B cell (primary cell): ENCODE data around the gene USO1. TPM values are rescaled to one million over a fixed set of nuclear protein-coding genes. Genes with fewer than 3 reads are reported as not detected.
"Not testable (repeated sequence)": the region's sequence is repeated elsewhere in the genome, so short reads cannot be mapped to it uniquely, and the experiment has no call there.

Experiments
- ATAC-seq: fragments of 200-7000 bp; cut with Tn5 transposase; one replicate; pipeline ENCODE4 v1.10.0; 2021; ENCODE audit warnings: low read depth, mild to moderate bottlenecking, moderate number of reproducible peaks, moderate library complexity
- CTCF ChIA-PET: fragments of 350-600 bp; sonication (Branson Sonifier 250); formaldehyde crosslinking; loops from one replicate; lab custom pipeline; 2021; ENCODE audit warnings: antibody characterized with exemption, inconsistent platforms; lab: Charles Lee
- POLR2A ChIA-PET: fragments of 350-600 bp; sonication (Branson Sonifier 250); formaldehyde crosslinking; loops from one replicate; lab custom pipeline; 2021; ENCODE audit warnings: antibody characterized with exemption; lab: Charles Lee
- DNase-seq: peaks from one replicate; pipeline ENCODE4 v3.0.0; 2013
- H2AFZ ChIP-seq: 2 replicates; pipeline ENCODE4 v1.6.1; 2012; ENCODE audit warnings: mild to moderate bottlenecking, low read depth, low read length; ENCODE audit not compliant: insufficient read depth, poor library complexity, severe bottlenecking
- H3K27ac ChIP-seq, 2 donors: 1 replicate in 1 of 2; 2 replicates in 1 of 2; pipeline ENCODE4 v1.5.1; 2012 to 2013; ENCODE audit warnings: low read length in 2 of 2, mild to moderate bottlenecking in 2 of 2, moderate library complexity in 1 of 2
- H3K27me3 ChIP-seq, 4 experiments: fragments of 200-600 bp in 1 of 4; sonication (generic) in 1 of 4; replicated peaks in 1 of 4; 1 replicate in 2 of 4; 2 replicates in 2 of 4; pipeline versions ENCODE4 v1.6.1 to v1.7.0; 2013 to 2016; ENCODE audit warnings: low read length in 3 of 4, mild to moderate bottlenecking in 2 of 4, mixed read lengths in 1 of 4, moderate library complexity in 1 of 4; ENCODE audit not compliant: insufficient read depth in 4 of 4, control insufficient read depth in 3 of 4; ENCODE audit errors: control extremely low read depth in 1 of 4
- H3K36me3 ChIP-seq, 2 experiments: replicated peaks in 1 of 2; 1 replicate in 1 of 2; 2 replicates in 1 of 2; pipeline versions ENCODE4 v1.6.1 to v1.7.1; 2013; ENCODE audit warnings: low read length in 1 of 2; ENCODE audit not compliant: insufficient read depth in 2 of 2, control insufficient read depth in 1 of 2; ENCODE audit errors: control extremely low read depth in 1 of 2, extremely low read depth in 1 of 2
- H3K4me1 ChIP-seq, 2 donors: fragments of 200-600 bp in 1 of 2; sonication (generic) in 1 of 2; 1 replicate in 1 of 2; 2 replicates in 1 of 2; pipeline versions ENCODE4 v1.5.1 to v1.6.1; 2013 to 2017; ENCODE audit warnings: low read length in 2 of 2; ENCODE audit not compliant: control insufficient read depth in 2 of 2, insufficient read depth in 2 of 2
- H3K4me2 ChIP-seq: replicated peaks from 2 replicates; pipeline ENCODE3; 2012; ENCODE audit warnings: mild to moderate bottlenecking, low read depth, low read length; ENCODE audit not compliant: poor library complexity, severe bottlenecking
- H3K4me3 ChIP-seq, 5 experiments: fragments of 200-600 bp in 1 of 5; sonication (generic) in 1 of 5; 1 replicate in 3 of 5; 2 replicates in 2 of 5; pipeline versions ENCODE4 v1.5.1 to v1.7.0; 2011 to 2016; ENCODE audit warnings: low read length in 4 of 5, mild to moderate bottlenecking in 4 of 5, low read depth in 2 of 5, control low read depth in 1 of 5, moderate library complexity in 1 of 5; ENCODE audit not compliant: insufficient read depth in 1 of 5; ENCODE audit errors: control extremely low read depth in 1 of 5, extremely low read depth in 1 of 5
- H3K79me2 ChIP-seq: fragments of 200-600 bp; sonication (generic); one replicate; pipeline ENCODE4 v1.6.0; 2016; ENCODE audit warnings: low read length; ENCODE audit not compliant: control insufficient read depth, insufficient read depth
- H3K9ac ChIP-seq: fragments of 200-600 bp; sonication (generic); 2 replicates; pipeline ENCODE4 v1.6.1; 2017; ENCODE audit warnings: mild to moderate bottlenecking, low read length, moderate library complexity
- H3K9me3 ChIP-seq, 3 donors: one replicate each; pipeline versions ENCODE4 v1.6.1 to v1.7.1; 2013; ENCODE audit warnings: low read length in 2 of 3; ENCODE audit not compliant: control insufficient read depth in 2 of 3, insufficient read depth in 1 of 3; ENCODE audit errors: control extremely low read depth in 1 of 3
- H4K20me1 ChIP-seq: 2 replicates; pipeline ENCODE4 v1.6.0; 2012; ENCODE audit warnings: mild to moderate bottlenecking, low read length; ENCODE audit not compliant: insufficient read depth, control insufficient read depth, poor library complexity, severe bottlenecking
- H3K27ac Mint-ChIP-seq: one replicate; pipeline ENCODE4 v1.8.0; 2021; ENCODE audit warnings: mixed read lengths
- H3K27me3 Mint-ChIP-seq: one replicate; pipeline ENCODE4 v1.8.0; 2021; ENCODE audit warnings: mixed read lengths
- H3K4me1 Mint-ChIP-seq: one replicate; pipeline ENCODE4 v1.8.0; 2021; ENCODE audit warnings: mixed read lengths
- H3K4me3 Mint-ChIP-seq: one replicate; pipeline ENCODE4 v1.8.0; 2021; ENCODE audit warnings: mixed read lengths
- H3K9me3 Mint-ChIP-seq: one replicate; pipeline ENCODE4 v1.8.0; 2022; ENCODE audit warnings: mixed read lengths; ENCODE audit not compliant: insufficient read depth
- EZH2 ChIP-seq: IDR thresholded peaks from 2 replicates; pipeline ENCODE4 v1.6.1; 2012; ENCODE audit warnings: borderline replicate concordance, low read depth, mild to moderate bottlenecking, moderate library complexity, low read length; ENCODE audit not compliant: insufficient read depth, poor library complexity, severe bottlenecking
- WGBS: methylation state at CpG from one replicate; pipeline ENCODE4 v1.1.5; 2013; ENCODE audit warnings: missing lambda C conversion rate; ENCODE audit not compliant: insufficient coverage; 5-methylcytosine and 5-hydroxymethylcytosine counted together
- intact Hi-C: fragments of 100-400 bp; cut with micrococcal nuclease; formaldehyde crosslinking; loops from one replicate; pipeline ENCODE4 v1.10.0; 2022
- polyA plus RNA-seq: library from polyadenylated mRNA; depleted of rRNA; stranded (reverse); fragments of >200 nt; gene quantifications from 2 replicates; pipeline ENCODE4 v1.2.3, GENCODE V29; 2012
- total RNA-seq, 2 donors: library from RNA; stranded (reverse); fragments of 120-200 nt in 1 of 2; gene quantifications; 1 replicate in 1 of 2; 2 replicates in 1 of 2; pipeline versions ENCODE4 v1.2.3 to v1.2.4, GENCODE V29; 2013 to 2022
- TF ChIP-seq, protein P1 (sequence below): fragments of 200-600 bp; IDR thresholded peaks from one replicate; pipeline ENCODE4 v1.8.0; 2022; ENCODE audit warnings: antibody characterized with exemption, mild to moderate bottlenecking

Gene USO1
- total and polyA plus RNA-seq, 2 donors (not counting 1 experiment from before 2014, with no cell fraction given) = 12.3 to 45.0 TPM

DNA sequence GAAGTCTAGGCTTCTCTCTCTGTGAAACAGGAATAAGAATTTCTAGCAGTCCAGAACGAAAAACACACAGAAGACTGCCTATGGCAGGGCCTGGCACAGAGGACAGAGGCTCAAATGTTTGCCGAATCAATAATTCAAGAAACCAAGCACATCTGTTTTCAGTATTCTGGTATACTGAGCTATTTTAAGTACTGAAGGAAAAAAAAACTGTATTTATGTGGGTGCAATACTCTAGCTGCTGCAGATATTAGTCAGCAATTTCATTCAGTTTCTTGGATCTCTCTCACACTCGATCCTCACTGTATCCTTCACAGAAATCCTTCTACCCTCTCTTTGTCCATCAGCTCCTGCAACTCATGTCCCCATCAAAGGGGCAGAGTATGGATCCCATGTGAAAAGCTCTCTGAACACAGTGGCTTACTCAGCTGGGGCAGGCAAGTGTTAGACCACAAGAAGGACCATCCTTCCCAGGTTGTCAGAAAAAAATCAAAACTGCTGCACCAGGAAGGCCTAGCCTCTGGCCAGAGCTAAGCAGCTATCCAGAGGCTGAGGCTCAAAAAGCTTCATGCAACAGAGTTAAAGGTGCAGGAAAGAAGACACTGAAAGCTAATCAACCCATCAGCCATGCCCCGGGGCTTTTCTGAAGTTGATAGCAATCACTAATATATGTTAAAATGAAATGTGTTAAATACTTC is 9.1 kb upstream of the USO1 start:
- no peak overlapping the region for H3K4me2 ChIP-seq

DNA sequence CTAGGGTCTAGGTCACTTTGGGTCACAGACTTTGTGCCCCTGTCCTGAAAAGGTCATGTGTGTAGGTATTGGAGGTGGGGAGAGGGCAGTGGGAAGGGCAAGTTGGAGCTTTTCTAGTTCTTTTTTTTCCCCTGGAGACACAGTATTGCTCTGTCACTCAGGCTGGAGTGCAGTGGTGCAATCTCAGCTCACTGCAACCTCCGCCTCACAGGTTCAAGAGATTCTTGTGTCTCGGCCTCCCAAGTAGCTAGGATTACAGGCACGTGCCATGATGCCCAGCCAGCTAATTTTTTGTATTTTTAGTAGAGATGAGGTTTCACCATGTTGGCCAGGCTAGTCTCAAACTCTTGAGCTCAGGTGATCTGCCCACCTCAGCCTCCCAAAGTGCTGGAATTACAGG is 8.3 kb upstream of the USO1 start:
- H3K27ac Mint-ChIP-seq, H3K27me3 Mint-ChIP-seq, H3K4me2 ChIP-seq, H3K9me3 ChIP-seq, H3K27me3 ChIP-seq, POLR2A ChIA-PET, H3K27ac ChIP-seq, DNase-seq, H3K4me3 ChIP-seq, intact Hi-C loops, H3K4me1 Mint-ChIP-seq, H3K9ac ChIP-seq, H2AFZ ChIP-seq, H3K4me3 Mint-ChIP-seq, H4K20me1 ChIP-seq, H3K9me3 Mint-ChIP-seq, ATAC-seq, H3K4me1 ChIP-seq, CTCF ChIA-PET, H3K36me3 ChIP-seq: not testable (repeated sequence)
- H3K79me2 ChIP-seq = peaks cover 16% of the 10 kb centered on the region
- 100% methylated on average over 2 of the region's 3 CpGs for WGBS

More for the DNA sequence above, 9.1 kb upstream of the USO1 start:
- Histone ChIP-seq H3K36me3 (no peaks in the 10 kb centered on the region), H3K27ac (no peak overlapping the region), H4K20me1 (no peaks in the 10 kb centered on the region), H3K79me2 (peaks cover 14% of the 10 kb centered on the region), H3K4me1 (peaks cover 0 to 7% of the 10 kb centered on the region in 2 donors), H3K9me3 (no peaks in the 10 kb centered on the region), H3K4me3 (no peak overlapping the region), H3K27me3 (no peaks in the 10 kb centered on the region), H3K9ac (no peak overlapping the region), H2AFZ (no peak overlapping the region)
- TF ChIP-seq, protein P1, sequence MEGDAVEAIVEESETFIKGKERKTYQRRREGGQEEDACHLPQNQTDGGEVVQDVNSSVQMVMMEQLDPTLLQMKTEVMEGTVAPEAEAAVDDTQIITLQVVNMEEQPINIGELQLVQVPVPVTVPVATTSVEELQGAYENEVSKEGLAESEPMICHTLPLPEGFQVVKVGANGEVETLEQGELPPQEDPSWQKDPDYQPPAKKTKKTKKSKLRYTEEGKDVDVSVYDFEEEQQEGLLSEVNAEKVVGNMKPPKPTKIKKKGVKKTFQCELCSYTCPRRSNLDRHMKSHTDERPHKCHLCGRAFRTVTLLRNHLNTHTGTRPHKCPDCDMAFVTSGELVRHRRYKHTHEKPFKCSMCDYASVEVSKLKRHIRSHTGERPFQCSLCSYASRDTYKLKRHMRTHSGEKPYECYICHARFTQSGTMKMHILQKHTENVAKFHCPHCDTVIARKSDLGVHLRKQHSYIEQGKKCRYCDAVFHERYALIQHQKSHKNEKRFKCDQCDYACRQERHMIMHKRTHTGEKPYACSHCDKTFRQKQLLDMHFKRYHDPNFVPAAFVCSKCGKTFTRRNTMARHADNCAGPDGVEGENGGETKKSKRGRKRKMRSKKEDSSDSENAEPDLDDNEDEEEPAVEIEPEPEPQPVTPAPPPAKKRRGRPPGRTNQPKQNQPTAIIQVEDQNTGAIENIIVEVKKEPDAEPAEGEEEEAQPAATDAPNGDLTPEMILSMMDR = no peak
- TF ChIP-seq EZH2 = no peak
- intact Hi-C loops = no loop called here
- Mint-ChIP-seq H3K9me3 (no peaks in the 10 kb centered on the region), H3K27ac (no peak overlapping the region), H3K4me3 (no peak overlapping the region), H3K4me1 (peaks cover 7% of the 10 kb centered on the region), H3K27me3 (no peaks in the 10 kb centered on the region)
- CTCF ChIA-PET = interaction anchor here (0.9 to 1.1 kb wide), 2 partner anchors 9 to 59 kb away, joined by 3 read pairs; partner anchors contain the start of gene USO1
- 40% methylated on average over 1 of the region's 4 CpGs for WGBS
- DNase-seq (no peak), ATAC-seq (no peak)
- POLR2A ChIA-PET = no interaction called here
